BLaER1 treated with 17β-estradiol and CSF1 and Interleukin-3, amounts not matched to agents 10 nM and 100 nM (cell line): Measurements from ENCODE around the gene USP28.

Source experiments
- H3K27ac ChIP-seq, 11 experiments: shearing (Covaris generic); formaldehyde crosslinking; 2 replicates each; pipeline ENCODE4 v1.8.1; 2022
- H3K27me3 ChIP-seq, 11 experiments: shearing (Covaris generic); formaldehyde crosslinking; 2 replicates each; pipeline ENCODE4 v1.8.1; 2022
- H3K36me3 ChIP-seq, 11 experiments: shearing (Covaris generic); formaldehyde crosslinking; 2 replicates each; pipeline ENCODE4 v1.8.1; 2022
- H3K4me1 ChIP-seq, 10 experiments: shearing (Covaris generic); formaldehyde crosslinking; 2 replicates each; pipeline ENCODE4 v1.8.1; 2022
- H3K4me2 ChIP-seq, 11 experiments: shearing (Covaris generic); formaldehyde crosslinking; 2 replicates each; pipeline ENCODE4 v1.8.1; 2022
- H3K4me3 ChIP-seq, 10 experiments: shearing (Covaris generic); formaldehyde crosslinking; 2 replicates each; pipeline ENCODE4 v1.8.1; 2022
- H3K9ac ChIP-seq, 11 experiments: shearing (Covaris generic); formaldehyde crosslinking; 2 replicates each; pipeline ENCODE4 v1.8.1; 2022
- H3K9me3 ChIP-seq, 11 experiments: shearing (Covaris generic); formaldehyde crosslinking; replicated peaks in 1 of 11; 2 replicates each; pipeline ENCODE4 v1.8.1; 2022
- H4K20me1 ChIP-seq, 11 experiments: shearing (Covaris generic); formaldehyde crosslinking; 2 replicates each; pipeline ENCODE4 v1.8.1; 2022
- Cebpa-rat ChIP-seq, 11 experiments: shearing (Covaris generic); IDR thresholded peaks; 2 replicates each; pipeline ENCODE4 v1.8.1; 2022

The USP28 gene

DNA sequence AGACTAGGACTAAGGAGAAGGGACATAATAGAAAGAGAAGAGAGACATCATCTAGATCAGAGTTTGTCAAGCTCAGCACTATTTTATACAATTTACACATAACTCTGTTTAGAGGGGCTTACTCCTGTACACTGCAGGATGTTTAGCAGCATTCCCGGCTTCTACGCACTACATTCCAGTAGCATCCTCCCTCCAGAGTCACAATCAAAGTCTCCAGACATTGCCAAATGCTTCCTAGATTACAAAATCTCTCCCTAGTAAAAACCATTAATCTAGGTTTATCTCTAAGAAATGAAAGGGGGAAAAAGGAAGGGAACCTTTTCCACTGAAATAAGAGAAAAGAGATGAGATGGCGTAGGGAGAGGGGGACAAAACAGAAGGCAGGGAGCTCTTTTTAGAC lies 4.0 kb downstream of the USP28 start:
- peaks cover 22 to 33% (median 27%) of the 10 kb centered on the region in 10 experiments for H3K4me1 ChIP-seq
- no peak for TF ChIP-seq Cebpa-rat (IDR thresholded peaks at IDR 0.05)
- peaks cover 4 to 28% (median 18%) of the 10 kb centered on the region in 11 experiments; a peak in 16 of 22 replicates for H3K36me3 ChIP-seq
- H4K20me1 ChIP-seq: peaks cover 0 to 9% (median 0%) of the 10 kb centered on the region in 11 experiments; a peak in 4 of 22 replicates
- H3K4me3 ChIP-seq: no peak overlapping the region
- no peak overlapping the region for H3K4me2 ChIP-seq
- no peak overlapping the region for H3K9ac ChIP-seq
- H3K9me3 ChIP-seq: no peaks in the 10 kb centered on the region
- no peaks in the 10 kb centered on the region for H3K27me3 ChIP-seq
- H3K27ac ChIP-seq: no peak overlapping the region

DNA sequence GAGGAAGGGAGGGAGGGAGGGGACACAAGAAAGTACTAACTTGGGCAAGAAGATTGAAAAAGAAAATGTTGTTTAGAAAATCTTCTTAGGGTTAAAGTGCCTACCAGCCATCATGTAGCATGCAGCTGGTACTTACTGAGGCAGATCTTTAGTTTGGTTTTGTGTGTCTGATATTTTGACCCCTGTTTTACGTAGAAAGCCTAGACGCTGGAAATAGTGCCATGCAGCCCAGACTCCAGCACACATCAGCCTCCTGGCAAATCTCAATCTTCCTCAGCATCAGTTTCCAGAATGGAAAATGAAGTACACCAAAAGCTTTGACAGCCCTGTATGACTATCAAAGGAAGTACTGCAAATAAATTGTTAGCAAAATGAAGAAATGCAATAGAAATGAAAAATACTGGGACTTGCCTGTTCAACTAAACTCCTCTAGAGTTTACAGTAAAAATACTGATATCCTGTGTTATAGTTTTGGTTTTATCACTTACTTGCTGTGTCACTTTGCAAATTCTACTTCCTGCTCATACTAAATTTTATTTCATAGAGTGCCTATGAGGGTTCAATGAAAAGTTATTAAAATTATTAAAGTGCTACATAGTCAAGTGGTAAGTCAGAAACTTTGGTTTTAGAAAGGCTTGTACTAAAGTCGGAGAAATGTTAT lies 7.4 kb downstream of the USP28 start:
- Histone ChIP-seq H3K9me3 (peaks cover 0 to 14% (median 4%) of the 10 kb centered on the region in 11 experiments; a peak in 4 of 22 replicates), H3K4me3 (no peak overlapping the region), H3K27me3 (no peaks in the 10 kb centered on the region), H3K27ac (no peak overlapping the region), H3K36me3 (peaks cover 9 to 49% (median 35%) of the 10 kb centered on the region in 11 experiments; a peak in 20 of 22 replicates), H3K4me1 (peaks cover 2 to 11% (median 6%) of the 10 kb centered on the region in 10 experiments), H4K20me1 (peaks cover 0 to 9% (median 0%) of the 10 kb centered on the region in 11 experiments; a peak in 3 of 22 replicates), H3K9ac (no peak overlapping the region), H3K4me2 (no peak overlapping the region)
- TF ChIP-seq Cebpa-rat (IDR thresholded peaks at IDR 0.05): no peak

DNA sequence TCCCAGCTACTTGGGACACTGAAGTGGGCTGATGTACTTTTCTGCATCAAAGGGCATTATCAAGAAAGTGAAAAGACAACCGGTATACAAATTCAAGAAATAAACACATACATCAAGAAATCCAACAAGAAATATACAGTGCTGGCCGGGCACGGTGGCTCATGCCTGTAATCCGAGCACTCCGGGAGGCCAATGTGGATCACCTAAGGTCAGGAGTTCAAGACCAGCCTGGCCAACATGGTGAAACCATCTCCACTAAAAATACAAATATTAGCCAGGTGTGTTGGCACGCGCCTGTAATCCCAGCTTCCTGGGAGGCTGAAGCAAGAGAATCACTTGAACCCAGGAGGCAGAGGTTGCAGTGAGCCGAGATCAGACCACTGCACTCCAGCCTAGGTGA lies 9.5 kb downstream of the USP28 start:
- Histone ChIP-seq H3K4me2 (no peak overlapping the region), H3K4me3 (no peak overlapping the region), H4K20me1 (peaks cover 0 to 6% (median 0%) of the 10 kb centered on the region in 11 experiments; a peak in 1 of 22 replicates), H3K27ac (no peak overlapping the region), H3K9ac (no peak overlapping the region), H3K9me3 (peaks cover 0 to 14% (median 5%) of the 10 kb centered on the region in 11 experiments; a peak in 4 of 22 replicates), H3K36me3 (peaks cover 9 to 49% (median 33%) of the 10 kb centered on the region in 11 experiments; a peak in 20 of 22 replicates), H3K4me1 (peaks cover 0 to 7% (median 0%) of the 10 kb centered on the region in 10 experiments; a peak in 3 of 20 replicates), H3K27me3 (no peaks in the 10 kb centered on the region)
- no peak for TF ChIP-seq Cebpa-rat (IDR thresholded peaks at IDR 0.05)

DNA sequence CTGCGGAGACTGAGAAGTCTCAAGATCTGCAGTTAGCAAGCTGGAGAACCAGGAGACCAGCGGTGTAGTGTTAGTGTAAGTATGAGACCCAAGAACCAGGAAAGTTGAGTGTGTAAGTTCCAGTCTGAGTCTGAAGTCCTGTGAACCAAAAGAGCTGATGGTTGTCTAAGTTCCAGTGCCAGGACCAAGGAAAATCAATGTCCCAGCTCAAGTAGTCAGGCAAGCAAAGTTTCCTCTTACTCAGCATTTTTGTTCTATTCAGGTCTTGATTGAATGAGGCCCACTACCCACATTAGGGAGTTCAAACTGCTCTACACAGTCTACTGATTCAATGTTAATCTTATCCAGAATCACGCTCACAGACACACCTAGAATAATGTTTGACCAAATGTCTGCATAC lies 11.0 kb downstream of the USP28 start:
- no peaks in the 10 kb centered on the region; a peak in 1 of 22 replicates for H4K20me1 ChIP-seq
- peaks cover 0 to 14% (median 5%) of the 10 kb centered on the region in 11 experiments; a peak in 4 of 22 replicates for H3K9me3 ChIP-seq
- no peaks in the 10 kb centered on the region for H3K27me3 ChIP-seq
- no peak overlapping the region for H3K4me3 ChIP-seq
- H3K27ac ChIP-seq: no peak overlapping the region
- peaks cover 9 to 47% (median 31%) of the 10 kb centered on the region in 11 experiments; a peak in 20 of 22 replicates for H3K36me3 ChIP-seq
- H3K9ac ChIP-seq: no peak overlapping the region
- no peak overlapping the region for H3K4me2 ChIP-seq
- H3K4me1 ChIP-seq: peaks cover 4 to 15% (median 6%) of the 10 kb centered on the region in 10 experiments; a peak in 10 of 20 replicates
- no peak for TF ChIP-seq Cebpa-rat (IDR thresholded peaks at IDR 0.05)

DNA sequence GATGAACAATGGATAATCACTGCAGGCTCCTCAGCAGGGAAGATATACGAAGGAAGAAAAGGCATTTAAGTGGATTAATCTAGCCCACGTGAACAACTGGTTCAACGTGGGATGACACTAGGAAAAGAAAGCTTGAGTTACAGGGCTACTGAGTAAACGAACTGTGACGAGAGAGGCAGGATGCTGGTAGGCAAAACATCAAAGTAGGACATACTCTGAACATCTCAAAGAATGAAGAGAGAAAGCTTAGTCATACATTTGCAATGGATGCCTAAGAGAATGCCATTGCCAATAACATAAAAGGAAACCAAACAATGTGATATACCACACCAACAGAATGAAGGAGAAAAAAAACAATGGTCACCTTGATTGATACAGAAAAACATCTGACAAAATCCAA lies 12.9 kb downstream of the USP28 start:
- Histone ChIP-seq H3K4me2 (no peak overlapping the region), H3K9me3 (peaks cover 0 to 14% (median 5%) of the 10 kb centered on the region in 11 experiments; a peak in 4 of 22 replicates), H3K27ac (no peak overlapping the region), H3K4me3 (no peak overlapping the region), H3K27me3 (no peaks in the 10 kb centered on the region), H3K9ac (no peak overlapping the region), H3K4me1 (peaks cover 4 to 15% (median 6%) of the 10 kb centered on the region in 10 experiments; a peak in 10 of 20 replicates), H4K20me1 (no peaks in the 10 kb centered on the region), H3K36me3 (peaks cover 9 to 32% (median 24%) of the 10 kb centered on the region in 11 experiments; a peak in 19 of 22 replicates)
- TF ChIP-seq Cebpa-rat (IDR thresholded peaks at IDR 0.05): no peak

DNA sequence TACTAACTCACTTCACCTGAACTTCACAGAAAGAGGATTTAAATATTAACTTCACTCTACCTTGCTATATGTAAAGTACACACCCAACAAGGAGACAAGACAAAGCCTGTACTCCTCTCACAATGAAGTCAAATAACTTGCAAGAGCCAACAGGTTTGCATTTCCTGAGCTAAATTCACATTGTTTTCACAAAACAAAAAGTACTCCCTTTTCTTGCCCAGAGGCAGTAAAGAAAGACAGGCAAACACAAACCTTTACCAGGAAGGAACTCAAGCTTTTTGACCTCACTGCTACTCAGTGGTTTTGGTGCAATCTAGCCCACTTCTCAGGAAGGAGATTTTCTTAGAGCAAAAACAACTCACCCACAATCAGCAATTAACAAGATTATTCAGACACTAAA lies 15.7 kb downstream of the USP28 start:
- H3K4me2 ChIP-seq: peak overlapping the region in 5 of 11 experiments; percentile 16 to 26 (median 22); a peak in 4 of 22 replicates
- peaks cover 0 to 16% (median 4%) of the 10 kb centered on the region in 11 experiments; a peak in 7 of 22 replicates for H3K9me3 ChIP-seq
- no peak for TF ChIP-seq Cebpa-rat (IDR thresholded peaks at IDR 0.05)
- peaks cover 0 to 7% (median 4%) of the 10 kb centered on the region in 11 experiments; a peak in 13 of 22 replicates for H3K36me3 ChIP-seq
- no peak overlapping the region for H3K4me3 ChIP-seq
- peaks cover 4 to 15% (median 6%) of the 10 kb centered on the region in 10 experiments; a peak in 10 of 20 replicates for H3K4me1 ChIP-seq
- H4K20me1 ChIP-seq: no peaks in the 10 kb centered on the region
- H3K9ac ChIP-seq: no peak overlapping the region
- H3K27ac ChIP-seq: no peak overlapping the region
- H3K27me3 ChIP-seq: no peaks in the 10 kb centered on the region

DNA sequence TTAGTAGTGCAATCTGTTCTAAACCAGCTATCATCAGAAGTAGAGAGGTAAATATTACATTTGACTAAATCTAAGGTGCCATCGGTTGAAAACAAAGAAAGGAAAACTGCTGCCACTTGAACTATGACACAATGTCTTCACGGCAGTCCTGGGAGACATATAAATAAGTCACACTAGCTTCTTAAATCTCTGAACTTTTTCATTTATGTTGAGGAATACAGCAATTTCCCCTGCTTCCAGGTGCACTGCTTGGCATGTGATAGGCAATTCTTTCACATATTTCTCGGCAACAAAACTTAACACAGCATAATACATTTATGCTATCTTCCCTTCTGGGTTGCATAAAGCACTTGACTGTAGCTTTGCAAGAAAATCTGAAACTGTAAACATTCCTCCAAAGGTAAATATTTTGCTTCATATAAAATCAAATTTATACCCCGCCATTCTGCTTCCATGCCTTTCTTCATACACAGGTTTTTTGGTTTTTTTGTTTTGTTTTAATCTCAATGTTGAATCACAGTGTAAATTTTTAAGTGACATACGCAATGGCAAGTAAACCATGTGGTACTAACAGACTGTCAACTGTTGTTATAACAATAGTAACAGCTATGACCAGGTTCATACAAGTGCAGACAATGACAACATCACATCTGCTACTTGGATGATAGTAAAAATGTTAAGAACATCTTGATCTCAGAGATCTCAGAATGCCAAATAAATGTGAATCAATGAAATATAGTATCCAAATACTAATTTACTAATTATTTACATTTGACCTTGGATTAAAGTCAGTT lies 18.2 kb downstream of the USP28 start:
- no peak for TF ChIP-seq Cebpa-rat (IDR thresholded peaks at IDR 0.05)
- Histone ChIP-seq H4K20me1 (no peaks in the 10 kb centered on the region; a peak in 1 of 22 replicates), H3K4me2 (no peak overlapping the region), H3K27me3 (no peaks in the 10 kb centered on the region), H3K9ac (no peak overlapping the region), H3K27ac (no peak overlapping the region), H3K36me3 (peaks cover 10 to 25% (median 23%) of the 10 kb centered on the region in 11 experiments), H3K4me1 (peaks cover 4 to 9% (median 6%) of the 10 kb centered on the region in 10 experiments; a peak in 10 of 20 replicates), H3K9me3 (peaks cover 0 to 19% (median 10%) of the 10 kb centered on the region in 11 experiments; a peak in 9 of 22 replicates), H3K4me3 (no peak overlapping the region)

DNA sequence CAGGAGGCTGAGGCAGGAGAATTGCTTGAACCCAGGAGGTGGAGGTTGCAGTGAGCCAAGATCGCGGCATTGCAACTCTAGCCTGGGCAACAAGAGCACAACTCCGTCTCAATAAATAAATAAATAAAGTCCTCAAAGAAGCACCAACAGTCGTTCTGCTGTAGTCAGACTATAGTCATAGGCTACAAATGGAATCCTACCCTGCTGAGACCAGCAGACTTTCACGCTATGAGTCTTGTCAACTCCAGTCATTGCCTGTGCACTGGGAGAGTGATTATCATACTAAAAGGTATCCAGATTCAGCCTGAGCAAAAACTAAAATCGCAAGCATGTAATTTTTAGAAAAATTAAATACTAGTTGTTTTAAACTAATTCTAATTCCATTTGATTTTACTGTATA lies 19.6 kb downstream of the USP28 start:
- Histone ChIP-seq H3K9me3 (peaks cover 0 to 22% (median 10%) of the 10 kb centered on the region in 11 experiments; a peak in 10 of 22 replicates), H3K9ac (no peak overlapping the region), H3K27ac (no peak overlapping the region), H3K4me1 (peaks cover 4 to 9% (median 6%) of the 10 kb centered on the region in 10 experiments; a peak in 10 of 20 replicates), H4K20me1 (no peaks in the 10 kb centered on the region; a peak in 2 of 22 replicates), H3K4me3 (no peak overlapping the region), H3K36me3 (peaks cover 23 to 38% (median 37%) of the 10 kb centered on the region in 11 experiments), H3K27me3 (no peaks in the 10 kb centered on the region), H3K4me2 (no peak overlapping the region)
- TF ChIP-seq Cebpa-rat (IDR thresholded peaks at IDR 0.05): no peak
